ENCODE measurements around the gene ZNHIT2.

- TF ChIP-seq, protein P1, sequence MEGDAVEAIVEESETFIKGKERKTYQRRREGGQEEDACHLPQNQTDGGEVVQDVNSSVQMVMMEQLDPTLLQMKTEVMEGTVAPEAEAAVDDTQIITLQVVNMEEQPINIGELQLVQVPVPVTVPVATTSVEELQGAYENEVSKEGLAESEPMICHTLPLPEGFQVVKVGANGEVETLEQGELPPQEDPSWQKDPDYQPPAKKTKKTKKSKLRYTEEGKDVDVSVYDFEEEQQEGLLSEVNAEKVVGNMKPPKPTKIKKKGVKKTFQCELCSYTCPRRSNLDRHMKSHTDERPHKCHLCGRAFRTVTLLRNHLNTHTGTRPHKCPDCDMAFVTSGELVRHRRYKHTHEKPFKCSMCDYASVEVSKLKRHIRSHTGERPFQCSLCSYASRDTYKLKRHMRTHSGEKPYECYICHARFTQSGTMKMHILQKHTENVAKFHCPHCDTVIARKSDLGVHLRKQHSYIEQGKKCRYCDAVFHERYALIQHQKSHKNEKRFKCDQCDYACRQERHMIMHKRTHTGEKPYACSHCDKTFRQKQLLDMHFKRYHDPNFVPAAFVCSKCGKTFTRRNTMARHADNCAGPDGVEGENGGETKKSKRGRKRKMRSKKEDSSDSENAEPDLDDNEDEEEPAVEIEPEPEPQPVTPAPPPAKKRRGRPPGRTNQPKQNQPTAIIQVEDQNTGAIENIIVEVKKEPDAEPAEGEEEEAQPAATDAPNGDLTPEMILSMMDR (IDR thresholded peaks at IDR 0.05) = peak; percentile 59 to 90 (median 77)
- TF ChIP-seq POLR2A (IDR thresholded peaks at IDR 0.05) = no peak
Observed at GRCh38 chr11:65078151-65078550, 39.4 kb downstream of the ZNHIT2 start.
